GM21825 (cell line): ENCODE measurements around the gene MKLN1.
"Not testable (repeated sequence)": the region's sequence is repeated elsewhere in the genome, so short reads cannot be mapped to it uniquely, and the experiment has no call there.

ENCODE experiments used
- ATAC-seq: cut with Tn5 transposase; IDR thresholded peaks from one replicate; pipeline ENCODE4 v1.9.1; 2021; ENCODE audit warnings: mild to moderate bottlenecking, moderate library complexity; ENCODE audit not compliant: unreplicated experiment

Gene MKLN1

DNA sequence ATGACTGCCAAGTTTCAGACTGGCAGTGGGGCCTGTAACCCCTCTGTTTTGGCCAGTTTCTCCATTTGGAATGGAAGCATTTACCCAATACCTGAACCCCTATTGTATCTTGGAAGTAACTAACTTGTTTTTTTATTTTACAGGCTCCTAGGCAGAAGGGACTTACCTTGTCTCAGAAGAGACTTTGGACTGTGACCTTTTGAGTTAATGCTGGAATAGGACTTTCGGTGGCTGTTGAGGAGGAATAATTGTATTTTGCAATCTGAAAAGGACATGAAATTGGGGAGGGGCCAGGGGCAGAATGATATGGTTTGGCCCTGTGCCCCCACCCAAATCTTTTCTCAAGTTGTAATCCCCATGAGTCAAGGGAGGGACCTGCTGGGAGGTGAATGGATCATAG, 20.0 kb upstream of the MKLN1 start:
- ATAC-seq = no peak

DNA sequence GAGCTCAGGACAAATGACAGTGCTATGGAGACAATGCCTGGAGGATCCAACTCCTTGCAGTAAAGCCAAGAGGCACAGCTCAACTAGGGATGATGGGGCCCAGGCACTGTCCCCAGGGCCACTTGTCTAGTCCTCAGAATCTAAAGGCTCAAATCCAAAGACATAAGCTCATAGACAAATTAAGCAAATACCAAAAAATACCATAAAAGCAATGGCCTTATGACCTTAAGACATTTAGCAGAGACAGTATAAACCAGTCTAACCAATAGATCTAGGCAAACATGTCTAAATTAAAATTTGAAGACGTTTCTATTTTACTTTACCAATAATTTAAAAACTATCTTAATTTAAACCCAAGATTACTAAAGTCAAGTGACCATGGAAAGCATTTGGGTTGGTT, 14.8 kb upstream of the MKLN1 start:
- ATAC-seq = no peak

DNA sequence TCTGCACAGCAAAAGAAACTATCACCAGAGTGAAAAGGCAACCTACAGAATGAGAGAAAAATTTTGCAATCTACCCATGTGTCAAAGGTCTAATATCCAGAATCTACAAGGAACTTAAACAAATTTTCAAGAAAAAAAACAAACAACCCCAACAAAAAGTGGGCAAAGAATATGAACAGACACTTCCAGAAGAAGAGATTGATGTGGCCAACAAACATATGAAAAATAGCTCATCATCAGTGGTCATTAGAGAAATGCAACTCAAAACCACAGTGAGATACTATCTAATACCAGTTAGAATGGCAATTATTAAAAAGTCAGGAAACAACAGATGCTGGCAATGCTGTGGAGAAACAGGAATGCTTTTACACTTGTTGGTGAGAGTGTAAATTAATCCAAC, 7.1 kb upstream of the MKLN1 start:
- ATAC-seq = no peak

DNA sequence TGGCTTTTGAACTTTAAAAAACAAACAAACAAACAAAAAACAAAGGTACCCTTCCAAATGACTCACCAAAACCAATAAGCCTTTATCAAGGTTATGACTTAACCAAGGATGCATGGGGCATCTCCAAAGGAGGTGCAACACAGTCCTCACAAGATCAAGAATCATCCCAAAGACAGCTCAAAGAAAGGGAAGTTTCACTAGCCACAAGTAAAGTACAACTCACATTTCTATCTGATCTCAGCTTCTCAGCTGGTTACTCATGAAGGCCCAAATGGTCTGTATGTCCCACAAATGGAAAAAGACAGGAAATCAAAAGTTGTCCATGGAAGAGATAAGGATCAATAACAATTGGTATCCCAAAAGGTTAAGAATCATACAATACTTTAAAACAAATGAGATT, 6.0 kb upstream of the MKLN1 start:
- ATAC-seq = no peak

DNA sequence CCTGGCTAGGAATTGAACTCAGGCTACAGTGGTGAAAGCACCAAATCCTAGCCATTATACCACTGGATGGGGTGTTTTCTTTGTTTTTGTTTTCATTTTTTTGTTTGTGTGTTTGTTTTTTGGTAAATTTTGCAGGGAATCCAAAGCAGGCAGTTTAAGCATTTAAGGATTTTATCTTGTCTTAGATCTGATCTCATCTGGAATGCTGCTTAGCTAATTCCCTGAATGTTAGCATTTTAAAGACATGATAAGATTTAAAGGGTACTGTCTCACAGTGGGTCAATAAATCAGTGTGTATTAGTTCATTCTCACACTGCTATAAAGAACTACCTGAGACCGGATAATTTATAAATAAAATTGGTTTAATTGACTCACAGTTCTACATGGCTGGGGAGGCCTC, 5.6 kb upstream of the MKLN1 start:
- ATAC-seq = no peak

DNA sequence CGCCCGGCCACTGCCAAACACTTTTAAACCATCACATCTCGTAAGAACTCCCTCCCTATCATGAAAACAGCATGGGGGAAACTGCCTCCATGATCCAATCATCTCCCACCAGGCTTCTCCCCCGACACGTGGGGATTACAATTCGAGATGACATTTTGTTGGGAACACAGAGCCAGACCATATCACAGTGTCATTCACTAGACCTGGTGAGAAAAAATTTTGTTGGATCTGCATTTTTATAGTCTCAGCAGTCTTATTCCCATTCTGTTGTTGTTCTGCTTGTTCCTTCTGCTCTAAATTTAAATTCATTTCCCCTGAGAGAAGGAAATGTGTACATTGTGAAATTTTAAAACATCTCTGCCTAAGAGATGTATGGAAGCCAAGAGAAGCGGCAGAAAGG, 4.8 kb upstream of the MKLN1 start:
- no peak for ATAC-seq

DNA sequence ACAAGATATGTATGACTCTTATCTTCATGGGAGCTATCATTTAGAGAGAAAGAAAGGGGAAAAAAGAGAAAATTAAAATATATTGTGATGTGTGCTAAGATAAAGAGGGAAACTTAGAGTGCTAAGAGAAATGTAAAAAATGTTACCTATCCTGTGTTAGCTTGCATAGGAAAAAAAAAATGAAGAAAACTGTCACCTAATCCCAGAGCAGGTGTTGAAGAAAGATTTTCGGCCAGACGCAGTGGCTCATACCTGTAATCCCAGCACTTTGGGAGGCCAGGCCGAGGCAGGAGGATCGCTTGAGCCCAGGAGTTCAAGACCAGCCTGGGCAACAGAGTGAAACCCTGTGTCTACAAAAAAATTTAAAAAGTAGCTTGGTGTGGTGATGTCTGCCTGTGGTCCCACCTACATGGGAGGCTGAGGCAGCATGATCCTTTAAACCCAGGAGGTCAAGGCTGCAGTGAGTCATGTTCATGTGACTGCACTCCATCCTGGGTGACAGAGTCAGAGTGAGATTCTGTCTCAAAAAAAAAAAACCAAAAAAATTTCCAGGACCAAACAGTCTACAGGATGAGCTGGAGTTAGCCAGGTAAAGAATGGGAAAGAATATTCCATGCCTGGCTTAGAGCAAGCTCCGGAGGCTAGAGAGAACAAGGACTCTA, 2.4 kb upstream of the MKLN1 start:
- no peak for ATAC-seq

DNA sequence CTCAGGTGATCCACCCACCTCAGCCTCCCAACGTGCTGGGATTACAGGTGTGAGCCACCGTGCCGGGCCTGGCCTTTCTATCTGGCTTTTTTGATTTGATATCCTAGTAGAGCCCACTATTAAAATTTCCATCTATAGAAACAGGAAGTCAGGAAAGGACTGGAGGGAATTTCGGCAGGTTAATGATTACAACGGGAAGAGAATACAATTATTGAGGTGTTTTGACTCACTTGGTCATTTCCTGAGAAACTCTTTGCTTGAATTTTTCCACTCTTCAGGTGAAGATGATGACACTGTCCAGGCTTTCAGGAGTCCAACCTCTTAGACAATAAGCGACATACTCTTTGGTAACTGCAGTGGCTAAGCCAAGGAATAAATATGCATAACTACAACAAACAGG, 1.1 kb upstream of the MKLN1 start:
- no peak for ATAC-seq

DNA sequence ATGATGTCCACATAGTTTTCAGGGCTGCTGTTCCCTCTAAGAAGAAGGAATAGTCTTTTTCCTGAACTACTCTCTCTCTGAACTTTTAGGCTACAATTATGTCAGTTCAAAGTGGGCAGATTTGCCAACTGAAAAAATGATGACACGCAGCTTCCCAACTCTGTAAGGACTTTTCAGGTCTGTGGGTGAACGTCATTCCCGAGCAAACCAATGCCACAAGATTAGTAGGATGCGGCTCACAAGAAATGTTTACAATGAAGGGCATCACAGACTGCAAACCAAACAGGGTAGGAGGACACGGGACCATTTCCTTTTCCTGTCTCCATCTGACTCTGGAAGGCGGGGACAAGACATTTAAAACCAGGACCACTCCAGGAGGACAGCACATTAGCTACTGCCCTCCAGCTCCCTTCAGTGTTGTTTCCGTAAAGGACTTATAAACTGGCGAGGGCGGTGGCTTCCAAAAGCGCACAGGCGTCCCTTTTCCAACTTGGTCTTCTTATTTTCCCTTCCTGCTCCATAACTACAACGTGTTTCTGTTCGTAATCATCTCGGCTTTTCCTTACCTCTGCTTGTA, 539 bp upstream of the MKLN1 start:
- peak; percentile 13 for ATAC-seq

DNA sequence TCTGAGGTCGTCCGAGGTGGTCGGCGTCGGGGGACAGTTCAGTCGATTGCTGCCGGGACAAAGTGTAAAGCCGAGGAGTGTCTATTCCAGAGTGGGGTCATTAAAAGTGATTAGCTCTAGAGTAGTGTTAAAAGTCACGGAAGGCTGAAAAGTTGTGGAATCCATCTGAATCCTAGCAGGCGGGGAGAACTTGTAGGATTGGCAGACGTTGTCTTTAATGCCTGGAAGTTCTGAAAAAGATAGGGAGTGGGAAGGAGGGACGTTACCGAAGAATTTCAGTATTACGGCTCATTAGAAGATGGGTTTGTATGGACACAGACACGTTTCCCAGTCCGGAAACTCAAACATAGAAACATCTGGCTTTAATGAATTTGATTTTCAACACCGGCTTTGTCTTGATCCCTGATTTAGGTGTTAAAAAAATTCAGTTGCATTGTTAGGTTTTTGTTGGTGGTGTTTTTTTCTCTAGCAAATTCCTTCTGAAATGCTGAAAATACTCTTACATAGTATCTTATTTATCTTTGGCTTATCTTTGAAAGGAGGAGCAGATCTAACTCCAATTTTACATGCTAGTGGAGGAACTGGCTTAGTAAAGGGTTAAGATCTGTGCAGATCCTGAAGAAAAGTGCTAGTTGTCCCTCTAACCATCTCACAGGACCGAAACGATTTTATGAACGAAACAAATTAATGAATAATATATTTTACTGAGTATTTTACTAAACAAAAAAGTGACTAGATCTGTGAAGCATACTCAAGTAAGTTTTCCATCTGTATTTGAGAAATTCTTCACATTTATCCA, 900 bp downstream of the MKLN1 start:
- ATAC-seq = no peak

DNA sequence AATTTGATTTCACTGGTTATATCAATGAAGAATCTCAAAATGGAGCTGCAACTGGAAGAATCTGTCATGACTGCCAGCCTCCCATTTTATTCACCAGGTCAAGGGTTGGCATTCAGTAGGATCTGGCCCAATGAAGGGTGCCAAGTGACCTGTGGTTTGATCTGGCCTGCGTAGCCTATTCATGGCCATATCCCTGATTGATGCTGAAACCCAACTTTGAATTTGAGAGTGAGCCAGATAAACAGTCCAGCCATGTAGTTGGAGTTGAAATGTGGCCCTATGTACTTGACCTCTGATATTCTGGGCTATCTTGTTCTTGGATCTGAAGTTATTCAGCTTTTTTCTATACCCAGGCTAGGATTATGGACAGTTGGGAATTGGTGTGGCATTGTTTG, 1.5 kb downstream of the MKLN1 start:
- no peak for ATAC-seq

DNA sequence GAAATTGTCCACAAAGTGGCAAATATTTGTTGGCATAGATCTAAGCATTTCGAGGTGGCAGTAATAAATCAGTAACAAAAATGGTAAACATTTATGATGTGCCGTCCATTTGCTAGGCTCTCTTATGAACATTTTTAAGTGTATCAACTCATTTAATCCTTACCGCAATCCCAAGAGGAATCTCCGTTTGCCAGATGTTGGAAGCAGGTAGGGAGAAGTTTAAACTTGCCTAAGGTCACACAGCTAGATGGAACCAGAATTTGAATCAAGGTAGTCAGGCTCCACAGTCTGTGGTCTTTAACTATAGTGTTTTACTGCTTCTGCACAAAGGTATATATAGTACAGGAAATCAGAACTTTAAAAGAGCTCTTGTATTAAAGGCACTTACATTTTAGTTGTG, 2.6 kb downstream of the MKLN1 start:
- no peak for ATAC-seq

DNA sequence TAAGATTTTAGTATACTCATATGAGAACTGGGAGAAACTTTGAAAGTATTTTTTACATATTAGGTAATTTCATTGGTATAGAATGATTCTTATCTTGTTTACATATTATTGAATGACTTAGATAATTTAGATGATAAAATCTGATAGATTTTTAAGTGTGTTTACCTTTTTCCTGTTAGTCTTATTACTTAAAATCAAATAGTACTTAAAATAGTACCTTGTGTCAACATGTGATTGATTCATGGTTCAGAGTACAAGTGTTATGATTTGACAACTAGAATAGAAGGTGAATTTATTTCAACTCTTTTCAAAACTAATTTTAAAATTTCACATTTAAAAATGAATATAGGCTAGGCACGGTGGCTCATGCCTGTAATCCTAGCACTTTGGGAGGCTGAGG, 4.1 kb downstream of the MKLN1 start:
- no peak for ATAC-seq

DNA sequence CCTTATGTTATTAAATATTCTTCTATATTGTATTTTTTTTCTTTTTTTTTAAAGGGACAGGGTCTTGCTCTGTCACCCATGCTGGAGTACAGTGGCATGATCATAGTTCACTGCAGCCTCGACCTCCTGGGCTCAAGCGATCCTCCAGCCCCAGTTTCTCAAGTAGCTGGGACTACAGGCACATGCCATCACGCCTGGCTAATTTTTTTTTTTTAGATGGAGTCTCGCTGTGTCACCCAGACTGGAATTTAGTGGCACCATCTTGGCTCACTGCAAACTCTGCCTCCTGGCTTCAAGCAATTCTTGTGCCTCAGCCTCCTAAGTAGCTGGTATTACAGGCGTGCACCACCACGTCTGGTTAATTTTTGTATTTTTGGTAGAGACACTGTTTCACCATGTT, 5.1 kb downstream of the MKLN1 start:
- ATAC-seq = not testable (repeated sequence)

DNA sequence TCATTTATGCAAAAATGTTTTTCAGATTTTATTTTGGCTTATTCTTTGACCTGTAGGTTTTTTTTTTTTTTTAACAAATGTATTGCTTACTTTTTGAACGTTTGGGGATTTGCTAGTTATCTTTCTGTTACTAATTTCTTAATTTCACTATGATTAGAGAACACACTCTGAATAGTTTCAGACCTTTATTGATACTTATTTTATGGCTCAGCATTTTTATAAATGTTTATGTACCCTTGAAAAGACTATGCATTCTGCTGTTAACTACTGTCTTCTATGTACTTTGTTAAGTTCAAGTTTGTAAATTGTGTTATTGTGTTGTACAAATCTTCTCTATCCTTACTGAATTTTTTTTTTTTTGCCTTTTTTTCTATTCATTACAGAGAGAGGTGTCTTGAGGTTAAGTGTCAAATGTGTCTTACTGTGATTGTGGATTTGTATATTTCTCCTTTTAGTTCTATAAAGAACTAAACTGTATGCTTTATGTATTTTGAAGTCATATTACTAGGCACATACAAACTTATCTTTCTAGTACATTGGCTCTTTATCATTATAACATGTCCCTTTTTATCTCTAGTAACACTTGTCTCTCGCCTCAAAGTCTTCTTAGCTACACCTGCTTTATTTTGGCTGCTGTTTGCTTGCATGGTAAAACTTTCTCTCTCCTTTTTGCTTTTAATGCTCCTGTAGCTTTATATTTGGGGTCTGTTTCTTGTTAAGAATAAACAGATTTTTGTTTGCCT, 8.1 kb downstream of the MKLN1 start:
- ATAC-seq = no peak

DNA sequence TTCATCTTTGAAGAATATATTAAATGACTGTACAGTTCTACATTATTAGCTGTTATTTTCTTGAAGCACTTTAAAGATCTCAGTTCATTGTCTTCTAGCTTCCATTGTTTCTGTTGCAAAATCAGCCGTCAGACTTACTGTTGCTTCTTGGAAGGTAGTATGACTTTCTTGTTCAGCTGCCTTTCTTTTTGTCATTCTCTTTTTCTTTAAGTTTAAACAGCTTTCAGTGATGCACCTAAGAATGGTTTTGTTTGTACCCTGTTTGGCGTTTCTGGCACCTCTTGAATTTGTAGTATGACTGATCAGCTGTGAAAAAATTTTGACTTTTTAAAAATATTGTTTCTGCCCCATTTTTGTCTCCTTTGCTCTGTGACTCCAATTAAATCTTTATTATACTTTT, 9.3 kb downstream of the MKLN1 start:
- no peak for ATAC-seq

DNA sequence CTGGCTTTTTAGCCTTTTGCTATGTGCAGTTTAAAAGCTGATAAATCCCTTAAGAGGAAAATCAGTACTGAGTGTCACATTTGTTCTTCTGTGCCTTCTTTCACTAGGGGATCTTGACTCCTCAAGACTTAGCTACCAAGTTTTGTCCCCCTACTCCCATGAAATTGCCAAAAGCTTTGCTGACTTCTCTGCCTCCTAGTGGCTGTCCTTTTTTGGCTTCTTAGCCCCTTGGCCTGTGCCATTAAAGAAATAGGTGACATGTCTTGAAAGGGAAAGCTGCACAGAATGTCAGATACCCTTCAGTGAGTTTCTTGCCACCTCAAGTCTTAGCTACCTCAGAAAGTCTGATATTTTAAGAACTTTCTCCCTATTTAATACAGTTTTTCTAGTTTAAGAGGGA, 10.5 kb downstream of the MKLN1 start:
- no peak for ATAC-seq

DNA sequence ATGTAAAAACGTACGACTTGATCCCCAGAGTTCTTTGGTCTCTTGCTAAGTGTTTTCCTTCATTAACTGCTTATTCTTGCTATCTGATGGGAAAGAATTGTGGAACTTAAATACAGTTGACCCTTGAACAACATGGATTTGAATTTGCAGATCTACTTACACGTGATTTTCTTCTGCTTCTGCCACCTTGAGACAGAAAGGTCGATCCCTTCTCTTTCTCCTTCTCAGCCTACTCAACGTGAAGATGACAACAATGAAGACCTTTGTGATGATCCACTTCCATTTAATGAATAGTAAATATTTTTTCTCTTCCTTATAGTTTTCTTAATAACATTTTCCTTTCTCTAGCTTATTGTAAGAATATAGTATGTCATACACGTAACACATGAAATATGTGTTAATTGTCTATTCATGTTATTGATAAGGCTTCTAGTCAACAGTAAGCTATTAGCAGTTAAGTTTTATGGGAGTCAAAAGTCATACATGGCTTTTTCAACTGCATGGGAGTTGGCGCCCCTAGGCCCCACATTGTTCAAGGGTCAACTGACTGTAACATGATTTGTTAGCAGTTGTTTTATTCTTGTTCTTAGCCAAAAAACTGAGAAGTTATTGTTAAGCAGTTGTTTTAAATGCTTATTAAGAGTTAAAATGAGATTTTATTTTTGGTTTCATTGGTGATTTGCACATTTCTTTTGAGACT, 11.2 kb downstream of the MKLN1 start:
- ATAC-seq = no peak

DNA sequence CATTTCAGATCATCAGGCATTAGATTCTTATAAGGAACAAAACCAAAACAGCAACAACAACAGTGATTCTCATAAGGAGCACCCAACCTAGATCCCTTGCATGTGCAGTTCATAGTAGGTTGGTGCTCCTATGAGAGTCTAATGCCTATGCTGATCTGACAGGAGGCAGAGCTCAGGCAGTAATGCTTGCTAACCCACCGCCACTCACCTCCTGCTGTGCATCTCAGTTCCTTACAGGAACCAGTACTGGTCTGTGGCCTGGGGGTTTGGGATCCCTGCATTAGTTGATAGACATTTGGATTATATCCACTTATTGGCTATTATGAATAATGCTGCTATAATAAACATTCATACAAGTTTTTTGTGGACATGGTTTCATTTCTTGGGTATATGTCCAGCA, 14.0 kb downstream of the MKLN1 start:
- no peak for ATAC-seq

DNA sequence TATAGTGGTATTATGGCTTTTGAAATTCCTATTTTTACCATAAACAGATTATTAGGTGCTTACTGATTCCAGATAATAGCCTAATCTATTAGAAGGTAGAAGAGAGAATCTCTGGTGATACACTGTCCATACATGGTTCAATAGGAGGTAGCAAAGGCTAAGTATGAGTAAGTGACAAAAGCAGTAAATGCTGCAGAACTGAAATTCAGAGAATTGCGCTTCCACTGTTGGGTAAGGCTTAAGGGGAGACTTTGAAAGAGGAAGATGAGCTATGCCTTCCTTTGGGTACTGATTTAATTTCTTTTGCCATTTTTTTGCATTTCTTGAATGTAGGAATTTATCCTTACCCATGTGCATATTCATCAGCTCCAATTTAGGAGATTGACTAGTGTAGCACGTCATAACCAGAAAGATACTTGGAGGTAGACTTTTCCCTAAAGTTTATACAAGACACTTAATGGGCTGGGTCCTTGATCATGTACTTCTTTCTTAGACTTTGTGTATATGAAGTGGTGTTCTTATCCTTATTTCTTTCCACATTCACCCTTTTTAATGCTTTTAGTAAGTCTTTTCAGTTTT, 15.3 kb downstream of the MKLN1 start:
- no peak for ATAC-seq
